GM21576 (cell line): ENCODE measurements around the gene CLEC4E.
A peak's percentile ranks its signal among the peaks of the same experiment; 100 is the strongest.
"Not testable (repeated sequence)": the region's sequence is repeated elsewhere in the genome, so short reads cannot be mapped to it uniquely, and the experiment has no call there.

Source experiments
- ATAC-seq: cut with Tn5 transposase; IDR thresholded peaks from one replicate; pipeline ENCODE4 v1.9.1; 2021; ENCODE audit warnings: mild to moderate bottlenecking, moderate library complexity; ENCODE audit not compliant: unreplicated experiment

CLEC4E gene

GRCh38 chr12:8541562-8541961 is 857 bp upstream of the CLEC4E start:
- no peak for ATAC-seq

- not testable (repeated sequence) for ATAC-seq
Measured at GRCh38 chr12:8537820-8538219, 2.9 kb downstream of the CLEC4E start.

GRCh38 chr12:8532045-8532444 is 8.7 kb downstream of the CLEC4E start:
- no peak for ATAC-seq

- no peak for ATAC-seq
Measured at GRCh38 chr12:8527250-8528130, 13.2 kb downstream of the CLEC4E start.

- ATAC-seq = no peak
Measured at GRCh38 chr12:8519171-8519570, 21.5 kb downstream of the CLEC4E start.

- ATAC-seq = no peak
Measured at GRCh38 chr12:8517971-8518370, 22.7 kb downstream of the CLEC4E start.

- ATAC-seq = no peak
Measured at GRCh38 chr12:8513256-8513655, 27.4 kb downstream of the CLEC4E start, which contains the start of gene CLEC4D. CLEC4D (plus strand) TSS chr12:8513503; CDS start chr12:8513733, 230 bp downstream.

GRCh38 chr12:8508910-8509841 is 31.5 kb downstream of the CLEC4E start:
- ATAC-seq = no peak

GRCh38 chr12:8508223-8508622 is 32.5 kb downstream of the CLEC4E start:
- no peak for ATAC-seq

GRCh38 chr12:8507596-8507995 is 33.1 kb downstream of the CLEC4E start:
- ATAC-seq = no peak

- ATAC-seq = no peak
Measured at GRCh38 chr12:8504351-8504750, 36.4 kb downstream of the CLEC4E start.

- no peak for ATAC-seq
Measured at GRCh38 chr12:8501720-8502119, 39.0 kb downstream of the CLEC4E start.

GRCh38 chr12:8499616-8500015 is 41.1 kb downstream of the CLEC4E start:
- no peak for ATAC-seq

- not testable (repeated sequence) for ATAC-seq
Measured at GRCh38 chr12:8496074-8496473, 44.6 kb downstream of the CLEC4E start.

GRCh38 chr12:8495671-8496070 is 45.0 kb downstream of the CLEC4E start:
- not testable (repeated sequence) for ATAC-seq

- ATAC-seq = peak; percentile 99
Measured at GRCh38 chr12:8493084-8493483, 47.6 kb downstream of the CLEC4E start.

- ATAC-seq = no peak
Measured at GRCh38 chr12:8491646-8492530, 48.8 kb downstream of the CLEC4E start.
